ENCODE measurements around the gene TCP10L. TPM values are rescaled to one million over a fixed set of nuclear protein-coding genes. Genes with fewer than 3 reads are reported as not detected.

TCP10L gene
- total and polyA plus RNA-seq, 10 of the 15 experiments (the other 5 are each of a cell fraction or from before 2014, with no cell fraction given): 0.11 to 0.45 (median 0.19) TPM; not detected in 3

GRCh38 chr21:32534113-32534512, 51.2 kb downstream of the TCP10L start (continued):
- TF ChIP-seq TCF12 (IDR thresholded peaks at IDR 0.05; ENCODE audit: low read depth, low read length): no peak
- TF ChIP-seq GATAD2B (conservative IDR thresholded peaks at IDR 0.05; ENCODE audit: low read depth): no peak
- no peak for TF ChIP-seq ZNF592 (IDR thresholded peaks at IDR 0.05)
- no peak for TF ChIP-seq CBX5 (IDR thresholded peaks at IDR 0.05; ENCODE audit: low read depth)
- TF ChIP-seq JUND (IDR thresholded peaks at IDR 0.05; ENCODE audit: low read depth, low read length): no peak
- TF ChIP-seq CEBPZ (IDR thresholded peaks at IDR 0.05; ENCODE audit: low read depth, low read length): no peak
- no peak for TF ChIP-seq RBBP5 (conservative IDR thresholded peaks at IDR 0.05)
- TF ChIP-seq LARP7 (IDR thresholded peaks at IDR 0.05): no peak
- no peak for TF ChIP-seq NR2C1 (IDR thresholded peaks at IDR 0.05)
- no peak for TF ChIP-seq ELK1 (IDR thresholded peaks at IDR 0.05; ENCODE audit: low read depth, low read length)
- no peak for TF ChIP-seq ZNF687 (IDR thresholded peaks at IDR 0.05)
